Bronchial epithelial cell (primary cell): ENCODE measurements around the gene DNAAF5. TPM values are rescaled to one million over a fixed set of nuclear protein-coding genes. Genes with fewer than 3 reads are reported as not detected.

Experiments used
- DNase-seq: peaks from one replicate; pipeline ENCODE4 v3.0.0-alpha.2; 2010; ENCODE audit warnings: low read depth
- FAIRE-seq: peaks from 2 replicates; lab custom pipeline; 2011; peaks lifted over from hg19 to GRCh38; lab: Jason Lieb, UNC
- H3K27me3 ChIP-seq: 2 replicates; pipeline ENCODE4 v1.5.1; 2011; ENCODE audit warnings: low read length; ENCODE audit not compliant: control insufficient read depth, insufficient read depth
- H3K36me3 ChIP-seq: 2 replicates; pipeline ENCODE4 v1.5.1; 2011; ENCODE audit warnings: low read length; ENCODE audit not compliant: control insufficient read depth, insufficient read depth
- H3K4me3 ChIP-seq: 2 replicates; pipeline ENCODE4 v1.5.1; 2011; ENCODE audit warnings: mild to moderate bottlenecking, low read depth, low read length, control low read depth
- CTCF ChIP-seq: IDR thresholded peaks from 2 replicates; pipeline ENCODE4 v1.5.1; 2011; ENCODE audit warnings: mild to moderate bottlenecking, moderate library complexity, low read length, control low read depth, inconsistent platforms; ENCODE audit not compliant: insufficient read depth, severe bottlenecking
- total RNA-seq: library from RNA; depleted of rRNA; stranded (reverse); fragments of >200 nt; gene quantifications from 2 replicates; pipeline ENCODE4 v1.2.1, GENCODE V29; 2014

The DNAAF5 gene
- total RNA-seq, 1 donor from 2014 or later, result 9.7 TPM

- FAIRE-seq (no peak), DNase-seq (peak; percentile 55)
- no peaks in the 10 kb centered on the region for H3K36me3 ChIP-seq
- no peaks in the 10 kb centered on the region for H3K27me3 ChIP-seq
- TF ChIP-seq CTCF, result no peak
- H3K4me3 ChIP-seq, result no peak overlapping the region
Measured at GRCh38 chr7:725223-726005, 1.1 kb upstream of the DNAAF5 start.

- DNase-seq, result no peak
- Histone ChIP-seq H3K27me3 (no peaks in the 10 kb centered on the region), H3K36me3 (no peaks in the 10 kb centered on the region), H3K4me3 (peak overlapping the region; percentile 48)
- no peak for FAIRE-seq
- TF ChIP-seq CTCF, result no peak
Measured at GRCh38 chr7:726854-727103, 280 bp downstream of the DNAAF5 start.

- no peak for TF ChIP-seq CTCF
- no peak for DNase-seq
- peak within 1 kb of the TSS; percentile 48 for H3K4me3 ChIP-seq
- no peaks in the 10 kb centered on the region for H3K27me3 ChIP-seq
- no peak for FAIRE-seq
- H3K36me3 ChIP-seq, result no peaks in the 10 kb centered on the region
Measured at GRCh38 chr7:727104-727805, 756 bp downstream of the DNAAF5 start, which contains the start of gene PRKAR1B. PRKAR1B (minus strand) TSS chr7:727281; CDS start chr7:711505, 15,776 bp downstream.

GRCh38 chr7:727806-728460 lies 1.4 kb downstream of the DNAAF5 start:
- Histone ChIP-seq H3K27me3 (no peaks in the 10 kb centered on the region), H3K4me3 (peak overlapping the region; percentile 48), H3K36me3 (no peaks in the 10 kb centered on the region)
- FAIRE-seq (no peak), DNase-seq (no peak)
- TF ChIP-seq CTCF, result no peak

GRCh38 chr7:728602-729001 lies 2.1 kb downstream of the DNAAF5 start:
- no peaks in the 10 kb centered on the region for H3K27me3 ChIP-seq
- H3K36me3 ChIP-seq, result no peaks in the 10 kb centered on the region
- H3K4me3 ChIP-seq, result no peak overlapping the region
- DNase-seq (no peak), FAIRE-seq (no peak)
- TF ChIP-seq CTCF, result no peak
